GM19467 (cell line): ENCODE results near the gene NRG3.

Experiments used
- ATAC-seq: cut with Tn5 transposase; IDR thresholded peaks from one replicate; pipeline ENCODE4 v1.9.1; 2021; ENCODE audit warnings: mild to moderate bottlenecking, moderate library complexity; ENCODE audit not compliant: unreplicated experiment

Gene NRG3

GRCh38 chr10:82874671-82875070 is 999.7 kb downstream of the NRG3 start:
- ATAC-seq, result no peak

GRCh38 chr10:82880776-82881290 is 1005.8 kb downstream of the NRG3 start:
- ATAC-seq, result no peak

GRCh38 chr10:82882722-82883121 is 1007.7 kb downstream of the NRG3 start:
- no peak for ATAC-seq

GRCh38 chr10:82883603-82884002 is 1008.6 kb downstream of the NRG3 start:
- no peak for ATAC-seq

GRCh38 chr10:82887488-82887887 is 1012.5 kb downstream of the NRG3 start:
- no peak for ATAC-seq

GRCh38 chr10:82888809-82889455 is 1013.9 kb downstream of the NRG3 start:
- no peak for ATAC-seq

- ATAC-seq, result no peak
Observed at GRCh38 chr10:82889728-82890127, 1014.7 kb downstream of the NRG3 start.

GRCh38 chr10:82890573-82890972 is 1015.6 kb downstream of the NRG3 start:
- no peak for ATAC-seq

- ATAC-seq, result no peak
Observed at GRCh38 chr10:82908096-82908495, 1033.1 kb downstream of the NRG3 start.

GRCh38 chr10:82908751-82909150 is 1033.8 kb downstream of the NRG3 start:
- ATAC-seq, result no peak

- ATAC-seq, result no peak
Observed at GRCh38 chr10:82910301-82910700, 1035.3 kb downstream of the NRG3 start.

GRCh38 chr10:82914655-82915136 is 1039.7 kb downstream of the NRG3 start:
- no peak for ATAC-seq

GRCh38 chr10:82916941-82917340 is 1041.9 kb downstream of the NRG3 start:
- ATAC-seq, result no peak

GRCh38 chr10:82918022-82918421 is 1043.0 kb downstream of the NRG3 start:
- ATAC-seq, result no peak

GRCh38 chr10:82922046-82922445 is 1047.1 kb downstream of the NRG3 start:
- ATAC-seq, result no peak

GRCh38 chr10:82922755-82923154 is 1047.8 kb downstream of the NRG3 start:
- no peak for ATAC-seq

GRCh38 chr10:82924711-82925110 is 1049.7 kb downstream of the NRG3 start:
- ATAC-seq, result no peak

- no peak for ATAC-seq
Observed at GRCh38 chr10:82925547-82925946, 1050.6 kb downstream of the NRG3 start.

GRCh38 chr10:82932451-82932850 is 1057.5 kb downstream of the NRG3 start:
- ATAC-seq, result no peak

GRCh38 chr10:82934429-82934828 is 1059.4 kb downstream of the NRG3 start:
- no peak for ATAC-seq

- no peak for ATAC-seq
Observed at GRCh38 chr10:82934947-82935346, 1060.0 kb downstream of the NRG3 start.

GRCh38 chr10:82938331-82938730 is 1063.3 kb downstream of the NRG3 start:
- no peak for ATAC-seq
